ENCODE data around the gene CLN5.

GRCh38 chr13:77040076-77040475, 48.2 kb downstream of the CLN5 start:
- TF ChIP-seq CTCF (IDR thresholded peaks at IDR 0.05; ENCODE audit: extremely low read depth in 1 of 2, insufficient read depth in 1 of 2, low read depth in 1 of 2, low read length in 2 of 2) (no peak), EZH2 (IDR thresholded peaks at IDR 0.05; ENCODE audit: borderline replicate concordance, low read depth, low read length, severe bottlenecking) (no peak)
